ENCODE data around the gene ALOX5. TPM values are rescaled to one million over a fixed set of nuclear protein-coding genes. Genes with fewer than 3 reads are reported as not detected.

Gene ALOX5
- total RNA-seq, 4 donors from 2014 or later, result 13.5 to 27.2 (median 21.1) TPM

DNA sequence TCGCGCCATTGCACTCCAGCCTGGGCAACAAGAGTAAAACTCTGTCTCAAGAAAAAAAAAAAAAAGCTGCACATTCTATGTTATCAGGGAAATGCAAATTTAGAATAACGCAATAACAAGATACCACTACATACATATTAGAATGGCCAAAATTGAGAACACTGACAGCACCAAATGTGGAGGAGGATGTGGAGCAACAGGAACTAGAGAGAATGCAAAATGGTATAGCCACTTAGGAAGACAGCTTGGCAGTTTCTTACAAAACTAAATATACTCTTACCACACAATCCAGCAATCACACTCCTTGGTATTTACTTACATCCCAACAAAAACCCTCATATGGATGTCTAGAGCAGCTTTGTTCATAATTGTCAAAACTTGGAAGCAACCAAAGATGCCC is 76.8 kb downstream of the ALOX5 start:
- no peaks in the 10 kb centered on the region for H3K9me3 ChIP-seq
- H3K36me3 ChIP-seq, result no peaks in the 10 kb centered on the region
- intact Hi-C loops (cut with DNase I; ENCODE audit: low total_unique reads), result no loop called here
- 95% methylated on average over 3 of the region's 3 CpGs for WGBS, 2 donors (ENCODE audit: low coverage in 1 of 2)
- no peak for DNase-seq
- in situ Hi-C loops (cut with MboI; ENCODE audit: low pct_ligation_motif_present in 1 of 4, low pct_unique_long_range_greater_than_20kb in 1 of 4, low sequenced_read_pairs in 3 of 4), result loop anchor here in 2 of 4 donors (25.0 kb wide), 1 partner anchor 211 kb away; the partner anchor contains the start of gene ZFAND4 (in 2 of the 2)
- H3K27me3 ChIP-seq, result no peaks in the 10 kb centered on the region
- H3K4me1 ChIP-seq, result peaks cover 0 to 3% (median 0%) of the 10 kb centered on the region in 4 donors
- TF ChIP-seq POLR2AphosphoS5 (IDR thresholded peaks at IDR 0.05), result no peak
- TF ChIP-seq EP300 (IDR thresholded peaks at IDR 0.05; ENCODE audit: low read depth), result no peak
- no peak for TF ChIP-seq POLR2A (IDR thresholded peaks at IDR 0.05)
- TF ChIP-seq, protein P1, sequence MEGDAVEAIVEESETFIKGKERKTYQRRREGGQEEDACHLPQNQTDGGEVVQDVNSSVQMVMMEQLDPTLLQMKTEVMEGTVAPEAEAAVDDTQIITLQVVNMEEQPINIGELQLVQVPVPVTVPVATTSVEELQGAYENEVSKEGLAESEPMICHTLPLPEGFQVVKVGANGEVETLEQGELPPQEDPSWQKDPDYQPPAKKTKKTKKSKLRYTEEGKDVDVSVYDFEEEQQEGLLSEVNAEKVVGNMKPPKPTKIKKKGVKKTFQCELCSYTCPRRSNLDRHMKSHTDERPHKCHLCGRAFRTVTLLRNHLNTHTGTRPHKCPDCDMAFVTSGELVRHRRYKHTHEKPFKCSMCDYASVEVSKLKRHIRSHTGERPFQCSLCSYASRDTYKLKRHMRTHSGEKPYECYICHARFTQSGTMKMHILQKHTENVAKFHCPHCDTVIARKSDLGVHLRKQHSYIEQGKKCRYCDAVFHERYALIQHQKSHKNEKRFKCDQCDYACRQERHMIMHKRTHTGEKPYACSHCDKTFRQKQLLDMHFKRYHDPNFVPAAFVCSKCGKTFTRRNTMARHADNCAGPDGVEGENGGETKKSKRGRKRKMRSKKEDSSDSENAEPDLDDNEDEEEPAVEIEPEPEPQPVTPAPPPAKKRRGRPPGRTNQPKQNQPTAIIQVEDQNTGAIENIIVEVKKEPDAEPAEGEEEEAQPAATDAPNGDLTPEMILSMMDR (IDR thresholded peaks at IDR 0.05), result no peak
- H3K27ac ChIP-seq, result no peak overlapping the region
- no peak overlapping the region for H3K4me3 ChIP-seq

DNA sequence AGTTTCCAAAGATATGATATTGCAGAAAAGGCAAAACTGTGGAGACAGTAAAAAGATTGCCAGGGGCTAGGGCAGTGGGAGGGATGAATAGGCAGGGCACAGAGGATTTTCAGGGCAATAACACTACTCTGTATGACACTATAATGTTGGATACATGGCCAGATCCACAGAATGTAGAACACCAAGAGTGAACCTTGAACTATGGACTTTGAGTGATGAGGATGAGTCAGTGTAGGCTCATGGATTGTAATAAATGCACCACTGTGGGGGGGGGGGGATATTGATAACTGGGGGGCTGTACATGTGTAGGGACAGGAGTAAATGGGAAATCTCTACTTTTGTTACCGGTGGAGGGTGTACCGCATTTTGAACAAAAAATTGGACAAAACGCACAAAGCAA is 77.4 kb downstream of the ALOX5 start:
- Histone ChIP-seq H3K4me1 (peaks cover 0 to 3% (median 0%) of the 10 kb centered on the region in 4 donors), H3K9me3 (no peaks in the 10 kb centered on the region), H3K36me3 (no peaks in the 10 kb centered on the region), H3K4me3 (no peak overlapping the region), H3K27ac (no peak overlapping the region), H3K27me3 (no peaks in the 10 kb centered on the region)
- in situ Hi-C loops (cut with MboI; ENCODE audit: low pct_ligation_motif_present in 1 of 4, low pct_unique_long_range_greater_than_20kb in 1 of 4, low sequenced_read_pairs in 3 of 4) (loop anchor here in 2 of 4 donors (25.0 kb wide), 1 partner anchor 211 kb away; the partner anchor contains the start of gene ZFAND4 (in 2 of the 2)), intact Hi-C loops (cut with DNase I; ENCODE audit: low total_unique reads) (no loop called here)
- TF ChIP-seq EP300 (IDR thresholded peaks at IDR 0.05; ENCODE audit: low read depth), result no peak
- WGBS, 2 donors (ENCODE audit: low coverage in 1 of 2), result 92 to 97% methylated on average over 3 of the region's 3 CpGs
- no peak for DNase-seq

DNA sequence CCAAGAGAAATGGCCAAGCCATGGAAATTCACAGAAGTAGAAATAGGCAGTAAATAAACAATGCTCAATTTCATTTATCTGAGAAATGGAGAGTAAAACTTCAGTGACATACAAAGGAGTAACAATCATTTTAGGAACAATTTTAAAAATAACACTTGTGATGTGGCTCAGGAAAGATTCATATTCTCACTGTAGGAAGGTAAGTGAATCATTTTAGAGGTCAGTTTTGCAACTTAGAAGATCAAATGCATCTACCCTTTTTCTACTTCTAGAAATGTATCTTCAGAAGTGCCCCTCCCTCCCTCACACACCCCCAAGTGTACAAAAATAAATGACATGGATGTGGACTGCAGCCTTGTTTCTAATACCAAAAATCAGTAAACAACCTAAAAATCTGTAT is 78.3 kb downstream of the ALOX5 start:
- DNase-seq, result no peak
- Histone ChIP-seq H3K4me1 (peaks cover 0 to 3% (median 0%) of the 10 kb centered on the region in 4 donors), H3K27me3 (no peaks in the 10 kb centered on the region), H3K27ac (no peak overlapping the region), H3K9me3 (no peaks in the 10 kb centered on the region), H3K36me3 (peaks cover 0 to 3% (median 0%) of the 10 kb centered on the region in 4 donors), H3K4me3 (no peak overlapping the region)
- TF ChIP-seq, protein P1 (IDR thresholded peaks at IDR 0.05), result no peak
- TF ChIP-seq POLR2A (IDR thresholded peaks at IDR 0.05) (no peak), EP300 (IDR thresholded peaks at IDR 0.05; ENCODE audit: low read depth) (no peak), POLR2AphosphoS5 (IDR thresholded peaks at IDR 0.05) (no peak)
- intact Hi-C loops (cut with DNase I; ENCODE audit: low total_unique reads) (no loop called here), in situ Hi-C loops (cut with MboI; ENCODE audit: low pct_ligation_motif_present in 1 of 4, low pct_unique_long_range_greater_than_20kb in 1 of 4, low sequenced_read_pairs in 3 of 4) (loop anchor here in 2 of 4 donors (25.0 kb wide), 1 partner anchor 210 kb away; the partner anchor contains the start of gene ZFAND4 (in 2 of the 2))

DNA sequence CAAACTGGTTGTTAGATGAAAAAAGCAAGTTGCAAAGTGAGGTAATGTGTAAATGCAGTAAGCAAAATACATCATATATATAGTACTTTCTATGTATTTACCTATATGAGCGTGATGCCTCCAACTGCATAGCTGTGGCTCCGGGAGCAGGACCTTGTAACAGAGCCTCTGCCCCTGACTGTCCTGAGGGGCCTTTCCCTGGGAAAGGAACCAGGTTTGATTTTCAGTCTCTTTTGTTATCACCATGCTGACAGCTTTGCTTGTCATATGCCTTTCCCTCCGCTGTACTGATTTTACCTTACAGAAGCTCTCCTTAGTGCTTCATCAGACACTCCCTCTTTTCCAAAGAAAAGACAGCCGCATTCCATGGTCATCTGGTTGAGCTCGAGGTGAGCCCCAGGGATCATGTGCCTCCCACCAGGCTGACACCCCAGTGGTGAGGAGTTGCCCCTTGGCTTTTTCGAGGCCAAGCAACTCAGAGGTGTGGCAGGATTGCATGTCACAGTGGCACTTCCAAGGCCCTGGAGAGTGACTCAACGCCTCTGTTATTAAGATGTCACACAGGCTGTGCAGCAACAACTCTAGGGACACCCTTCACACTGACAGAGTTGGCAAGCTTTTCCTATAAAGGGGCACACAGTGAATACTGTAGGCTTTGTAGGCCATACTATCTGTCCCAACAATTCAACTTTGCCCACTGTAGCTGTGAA is 78.9 kb downstream of the ALOX5 start:
- 93 to 96% methylated on average over 4 to 6 of the region's 7 CpGs for WGBS, 2 donors (ENCODE audit: low coverage in 1 of 2)
- H3K36me3 ChIP-seq, result peaks cover 0 to 9% (median under 1%) of the 10 kb centered on the region in 4 donors
- TF ChIP-seq, protein P1 (IDR thresholded peaks at IDR 0.05), result no peak
- TF ChIP-seq EP300 (IDR thresholded peaks at IDR 0.05; ENCODE audit: low read depth), result no peak
- H3K27me3 ChIP-seq, result no peaks in the 10 kb centered on the region
- intact Hi-C loops (cut with DNase I; ENCODE audit: low total_unique reads), result no loop called here
- no peak overlapping the region for H3K4me3 ChIP-seq
- in situ Hi-C loops (cut with MboI; ENCODE audit: low pct_ligation_motif_present in 1 of 4, low pct_unique_long_range_greater_than_20kb in 1 of 4, low sequenced_read_pairs in 3 of 4), result loop anchor here in 2 of 4 donors (25.0 kb wide), 1 partner anchor 209 kb away; the partner anchor contains the start of gene ZFAND4 (in 2 of the 2)
- peaks cover 0 to 3% (median 0%) of the 10 kb centered on the region in 4 donors for H3K4me1 ChIP-seq
- H3K27ac ChIP-seq, result no peak overlapping the region
- no peak for DNase-seq
- H3K9me3 ChIP-seq, result no peaks in the 10 kb centered on the region

Measured in transverse colon (tissue), 4 donors.